ENCODE results near the gene ATP13A4.

DNA sequence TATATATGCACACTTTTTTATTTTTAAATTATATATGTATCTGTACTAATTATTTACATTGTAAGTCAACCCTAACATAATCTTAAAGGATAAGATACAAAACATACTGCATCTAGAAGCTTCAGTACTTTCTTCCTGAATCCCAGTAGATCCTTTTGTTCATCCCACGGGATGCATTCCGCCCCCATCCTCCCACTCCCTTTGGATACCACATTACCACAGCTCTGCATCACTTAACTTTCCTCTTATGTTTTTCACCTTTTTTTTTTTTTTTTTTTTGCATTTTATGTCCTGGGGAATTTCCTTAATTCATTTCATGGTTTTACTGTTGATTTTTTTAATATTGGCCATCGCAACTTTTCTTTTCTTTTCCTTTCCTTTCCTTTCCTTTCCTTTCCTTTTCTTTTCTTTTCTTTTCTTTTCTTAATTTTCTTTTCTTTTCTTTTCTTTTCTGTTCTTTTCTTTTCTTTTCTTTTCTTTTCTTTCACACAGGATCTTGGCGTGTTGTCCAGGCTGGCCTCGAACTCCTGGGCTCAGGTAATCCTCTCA, 41.3 kb upstream of the ATP13A4 start:
- TF ChIP-seq, protein P1, sequence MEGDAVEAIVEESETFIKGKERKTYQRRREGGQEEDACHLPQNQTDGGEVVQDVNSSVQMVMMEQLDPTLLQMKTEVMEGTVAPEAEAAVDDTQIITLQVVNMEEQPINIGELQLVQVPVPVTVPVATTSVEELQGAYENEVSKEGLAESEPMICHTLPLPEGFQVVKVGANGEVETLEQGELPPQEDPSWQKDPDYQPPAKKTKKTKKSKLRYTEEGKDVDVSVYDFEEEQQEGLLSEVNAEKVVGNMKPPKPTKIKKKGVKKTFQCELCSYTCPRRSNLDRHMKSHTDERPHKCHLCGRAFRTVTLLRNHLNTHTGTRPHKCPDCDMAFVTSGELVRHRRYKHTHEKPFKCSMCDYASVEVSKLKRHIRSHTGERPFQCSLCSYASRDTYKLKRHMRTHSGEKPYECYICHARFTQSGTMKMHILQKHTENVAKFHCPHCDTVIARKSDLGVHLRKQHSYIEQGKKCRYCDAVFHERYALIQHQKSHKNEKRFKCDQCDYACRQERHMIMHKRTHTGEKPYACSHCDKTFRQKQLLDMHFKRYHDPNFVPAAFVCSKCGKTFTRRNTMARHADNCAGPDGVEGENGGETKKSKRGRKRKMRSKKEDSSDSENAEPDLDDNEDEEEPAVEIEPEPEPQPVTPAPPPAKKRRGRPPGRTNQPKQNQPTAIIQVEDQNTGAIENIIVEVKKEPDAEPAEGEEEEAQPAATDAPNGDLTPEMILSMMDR (IDR thresholded peaks at IDR 0.05; ENCODE audit: poor library complexity): no peak
- no peak for TF ChIP-seq EZH2 (IDR thresholded peaks at IDR 0.05; ENCODE audit: borderline replicate concordance)
- TF ChIP-seq EZH2phosphoT487 (IDR thresholded peaks at IDR 0.05; ENCODE audit: low read depth, severe bottlenecking, unreplicated experiment): no peak

Data from hepatocyte (in vitro differentiated cells).